ENCODE measurements around the gene AGPAT4. TPM values are rescaled to one million over a fixed set of nuclear protein-coding genes. Genes with fewer than 3 reads are reported as not detected.
"Not testable (repeated sequence)": the region's sequence is repeated elsewhere in the genome, so short reads cannot be mapped to it uniquely, and the experiment has no call there.

AGPAT4 gene
- total RNA-seq, 2 experiments from 2014 or later = 0.95 to 1.3 TPM

- CTCF ChIA-PET (ENCODE audit: unreplicated experiment) = no interaction called here
- TF ChIP-seq EZH2phosphoT487 (IDR thresholded peaks at IDR 0.05; ENCODE audit: borderline replicate concordance, low read depth, low read length) (no peak), CTCF (conservative IDR thresholded peaks at IDR 0.05; ENCODE audit: low read length) (no peak)
- Histone ChIP-seq H3K36me3 (ENCODE audit: insufficient read depth, low read length) (no peaks in the 10 kb centered on the region), H3K27ac (ENCODE audit: low read depth, low read length, poor library complexity, severe bottlenecking) (no peak overlapping the region), H3K9me3 (ENCODE audit: low read length) (no peaks in the 10 kb centered on the region), H3K79me2 (ENCODE audit: insufficient read depth, low read depth, low read length) (no peaks in the 10 kb centered on the region), H2AFZ (ENCODE audit: low read length) (no peak overlapping the region), H3K4me1 (ENCODE audit: insufficient read depth, low read length, poor library complexity, severe bottlenecking) (no peaks in the 10 kb centered on the region), H3K4me2 (ENCODE audit: low read length) (no peak overlapping the region), H4K20me1 (ENCODE audit: insufficient read depth, low read length) (no peaks in the 10 kb centered on the region), H3K9me2 (ENCODE audit: insufficient read depth, low read length) (no peaks in the 10 kb centered on the region), H3K4me3 (ENCODE audit: low read depth, low read length, poor library complexity, severe bottlenecking) (no peak overlapping the region)
- POLR2A ChIA-PET = no interaction called here
- intact Hi-C loops (cut with micrococcal nuclease; ENCODE audit: unreplicated experiment) = no loop called here
- DNase-seq (ENCODE audit: low spot score) = no peak
- BruUV-seq (replicated peaks) = no TSS peak
These were observed 40.2 kb upstream of the AGPAT4 start for GRCh38 chr6:161313940-161314509.

GRCh38 chr6:161313475-161313874, 39.6 kb upstream of the AGPAT4 start:
- H3K4me2 ChIP-seq (ENCODE audit: low read length); POLR2A ChIA-PET; H4K20me1 ChIP-seq (ENCODE audit: insufficient read depth, low read length); H3K36me3 ChIP-seq (ENCODE audit: insufficient read depth, low read length); H3K9me3 ChIP-seq (ENCODE audit: low read length); CTCF ChIA-PET (ENCODE audit: unreplicated experiment); H3K4me1 ChIP-seq (ENCODE audit: insufficient read depth, low read length, poor library complexity, severe bottlenecking); BruUV-seq (replicated peaks); H3K79me2 ChIP-seq (ENCODE audit: insufficient read depth, low read depth, low read length); intact Hi-C loops (cut with micrococcal nuclease; ENCODE audit: unreplicated experiment); H3K9me2 ChIP-seq (ENCODE audit: insufficient read depth, low read length); H2AFZ ChIP-seq (ENCODE audit: low read length); H3K27ac ChIP-seq (ENCODE audit: low read depth, low read length, poor library complexity, severe bottlenecking); DNase-seq (ENCODE audit: low spot score); H3K4me3 ChIP-seq (ENCODE audit: low read depth, low read length, poor library complexity, severe bottlenecking): not testable (repeated sequence)

- H3K4me2 ChIP-seq (ENCODE audit: low read length); H3K9me2 ChIP-seq (ENCODE audit: insufficient read depth, low read length); BruUV-seq (replicated peaks); H3K79me2 ChIP-seq (ENCODE audit: insufficient read depth, low read depth, low read length); DNase-seq (ENCODE audit: low spot score); H3K4me1 ChIP-seq (ENCODE audit: insufficient read depth, low read length, poor library complexity, severe bottlenecking); CTCF ChIA-PET (ENCODE audit: unreplicated experiment); intact Hi-C loops (cut with micrococcal nuclease; ENCODE audit: unreplicated experiment); H3K27ac ChIP-seq (ENCODE audit: low read depth, low read length, poor library complexity, severe bottlenecking); H3K36me3 ChIP-seq (ENCODE audit: insufficient read depth, low read length); H3K9me3 ChIP-seq (ENCODE audit: low read length); H4K20me1 ChIP-seq (ENCODE audit: insufficient read depth, low read length); POLR2A ChIA-PET; H3K4me3 ChIP-seq (ENCODE audit: low read depth, low read length, poor library complexity, severe bottlenecking); H2AFZ ChIP-seq (ENCODE audit: low read length): not testable (repeated sequence)
These were observed 35.9 kb upstream of the AGPAT4 start for GRCh38 chr6:161309774-161310173.

GRCh38 chr6:161308075-161308655, 34.3 kb upstream of the AGPAT4 start:
- Histone ChIP-seq H3K79me2 (ENCODE audit: insufficient read depth, low read depth, low read length) (no peaks in the 10 kb centered on the region), H3K9me3 (ENCODE audit: low read length) (no peaks in the 10 kb centered on the region), H4K20me1 (ENCODE audit: insufficient read depth, low read length) (no peaks in the 10 kb centered on the region), H2AFZ (ENCODE audit: low read length) (no peak overlapping the region), H3K9me2 (ENCODE audit: insufficient read depth, low read length) (no peaks in the 10 kb centered on the region), H3K4me2 (ENCODE audit: low read length) (no peak overlapping the region), H3K4me1 (ENCODE audit: insufficient read depth, low read length, poor library complexity, severe bottlenecking) (no peaks in the 10 kb centered on the region), H3K36me3 (ENCODE audit: insufficient read depth, low read length) (no peaks in the 10 kb centered on the region), H3K4me3 (ENCODE audit: low read depth, low read length, poor library complexity, severe bottlenecking) (no peak overlapping the region), H3K27ac (ENCODE audit: low read depth, low read length, poor library complexity, severe bottlenecking) (no peak overlapping the region)
- no peak for DNase-seq (ENCODE audit: low spot score)
- ChIA-PET CTCF (ENCODE audit: unreplicated experiment) (no interaction called here), POLR2A (no interaction called here)
- intact Hi-C loops (cut with micrococcal nuclease; ENCODE audit: unreplicated experiment) = no loop called here
- no peak for TF ChIP-seq EZH2phosphoT487 (IDR thresholded peaks at IDR 0.05; ENCODE audit: borderline replicate concordance, low read depth, low read length)
- TF ChIP-seq CTCF (conservative IDR thresholded peaks at IDR 0.05; ENCODE audit: low read length) = no peak
- no TSS peak for BruUV-seq (replicated peaks)
